ENCODE measurements around the gene ARL5B. TPM values are rescaled to one million over a fixed set of nuclear protein-coding genes. Genes with fewer than 3 reads are reported as not detected.
"Not testable (repeated sequence)": the region's sequence is repeated elsewhere in the genome, so short reads cannot be mapped to it uniquely, and the experiment has no call there.

The ARL5B gene
- total RNA-seq, 4 donors from 2014 or later, result 5.8 to 6.7 (median 6.4) TPM

DNA sequence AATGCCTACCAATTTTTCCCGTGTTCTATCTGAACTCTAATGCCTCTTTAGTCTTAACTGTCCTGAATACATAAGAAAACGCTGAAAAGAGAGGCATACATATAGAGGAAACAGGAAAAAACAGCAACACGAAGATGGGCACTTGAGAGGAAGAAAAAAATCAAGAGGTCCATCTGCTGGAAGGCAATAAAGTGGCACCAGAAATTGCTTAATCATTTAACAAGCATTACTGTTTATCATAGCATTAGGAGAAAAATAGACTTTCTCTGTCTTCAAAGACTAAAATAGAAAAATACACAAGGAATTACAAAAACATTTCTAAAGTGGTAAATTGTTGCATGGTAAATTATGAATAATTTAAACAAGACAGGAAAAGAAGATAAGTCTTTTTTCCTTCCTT is 42.9 kb upstream of the ARL5B start:
- DNase-seq, result no peak
- Histone ChIP-seq H3K9me3 (no peaks in the 10 kb centered on the region), H3K27me3 (no peaks in the 10 kb centered on the region), H3K36me3 (peaks cover 0 to 6% of the 10 kb centered on the region in 2 donors), H3K4me1 (no peaks in the 10 kb centered on the region), H3K27ac (no peak overlapping the region), H3K4me3 (no peak overlapping the region)
- intact Hi-C loops (cut with DNase I; ENCODE audit: low total_unique reads), result no loop called here
- no peak for ATAC-seq
- TF ChIP-seq POLR2A (IDR thresholded peaks at IDR 0.05) (no peak), CTCF (IDR thresholded peaks at IDR 0.05 in 4 of 5, conservative IDR thresholded peaks at IDR 0.05 in 1 of 5) (no peak)
- in situ Hi-C loops (cut with MboI; ENCODE audit: low sequenced_read_pairs in 4 of 4), result no loop called here

DNA sequence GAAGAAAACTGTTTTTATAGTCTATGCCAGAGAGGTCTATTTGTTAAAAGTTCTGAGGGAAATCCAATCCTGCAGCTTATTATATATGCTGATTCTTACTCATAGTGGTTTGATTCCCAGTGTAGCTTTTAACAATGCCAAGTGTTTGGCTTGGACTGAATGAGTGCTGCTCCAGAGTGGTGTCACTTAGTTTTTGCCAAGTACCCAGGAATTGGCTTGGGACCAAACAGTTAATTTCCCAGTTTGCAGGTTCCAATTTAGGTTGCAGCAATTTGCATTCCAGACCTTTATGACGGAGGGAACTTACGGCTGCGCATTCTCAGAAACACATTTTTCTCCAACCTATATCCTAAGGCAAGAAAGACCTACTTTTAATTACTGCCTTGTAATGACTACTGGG is 40.2 kb upstream of the ARL5B start:
- Histone ChIP-seq H3K36me3 (peaks cover 0 to 6% of the 10 kb centered on the region in 2 donors), H3K4me1 (no peaks in the 10 kb centered on the region), H3K27ac (no peak overlapping the region), H3K9me3 (no peaks in the 10 kb centered on the region), H3K27me3 (no peaks in the 10 kb centered on the region), H3K4me3 (no peak overlapping the region)
- no peak for DNase-seq
- intact Hi-C loops (cut with DNase I; ENCODE audit: low total_unique reads), result no loop called here
- ATAC-seq, result no peak
- TF ChIP-seq POLR2A (IDR thresholded peaks at IDR 0.05), result no peak
- in situ Hi-C loops (cut with MboI; ENCODE audit: low sequenced_read_pairs in 4 of 4), result no loop called here

- Histone ChIP-seq H3K27me3 (no peaks in the 10 kb centered on the region), H3K36me3 (peaks cover 0 to 6% of the 10 kb centered on the region in 2 donors), H3K4me3 (no peak overlapping the region), H3K27ac (no peak overlapping the region), H3K4me1 (no peaks in the 10 kb centered on the region), H3K9me3 (no peaks in the 10 kb centered on the region)
- ATAC-seq (no peak), DNase-seq (no peak)
- no peak for TF ChIP-seq CTCF (IDR thresholded peaks at IDR 0.05 in 4 of 5, conservative IDR thresholded peaks at IDR 0.05 in 1 of 5)
- TF ChIP-seq POLR2A (IDR thresholded peaks at IDR 0.05), result no peak
- intact Hi-C loops (cut with DNase I; ENCODE audit: low total_unique reads), result no loop called here
- in situ Hi-C loops (cut with MboI; ENCODE audit: low sequenced_read_pairs in 4 of 4), result no loop called here
These were observed 38.4 kb upstream of the ARL5B start for GRCh38 chr10:18620856-18621255.

GRCh38 chr10:18623671-18624070 is 35.6 kb upstream of the ARL5B start:
- H3K9me3 ChIP-seq; in situ Hi-C loops (cut with MboI; ENCODE audit: low sequenced_read_pairs in 4 of 4); DNase-seq; H3K27ac ChIP-seq; intact Hi-C loops (cut with DNase I; ENCODE audit: low total_unique reads); H3K4me1 ChIP-seq; ATAC-seq; H3K27me3 ChIP-seq; H3K36me3 ChIP-seq; H3K4me3 ChIP-seq: not testable (repeated sequence)

- H3K27ac ChIP-seq, result no peak overlapping the region
- H3K36me3 ChIP-seq, result peaks cover 0 to 4% of the 10 kb centered on the region in 2 donors
- in situ Hi-C loops (cut with MboI; ENCODE audit: low sequenced_read_pairs in 4 of 4) (no loop called here), intact Hi-C loops (cut with DNase I; ENCODE audit: low total_unique reads) (no loop called here)
- DNase-seq (no peak), ATAC-seq (no peak)
- no peak overlapping the region for H3K4me3 ChIP-seq
- no peaks in the 10 kb centered on the region for H3K4me1 ChIP-seq
- H3K27me3 ChIP-seq, result no peaks in the 10 kb centered on the region
- TF ChIP-seq CTCF (IDR thresholded peaks at IDR 0.05 in 4 of 5, conservative IDR thresholded peaks at IDR 0.05 in 1 of 5), result no peak
- no peak for TF ChIP-seq POLR2A (IDR thresholded peaks at IDR 0.05)
- no peaks in the 10 kb centered on the region for H3K9me3 ChIP-seq
These were observed 33.3 kb upstream of the ARL5B start for GRCh38 chr10:18625886-18626285.

- H3K4me1 ChIP-seq; H3K27me3 ChIP-seq; intact Hi-C loops (cut with DNase I; ENCODE audit: low total_unique reads); H3K36me3 ChIP-seq; H3K9me3 ChIP-seq; ATAC-seq; in situ Hi-C loops (cut with MboI; ENCODE audit: low sequenced_read_pairs in 4 of 4): not testable (repeated sequence)
- DNase-seq, result peak; percentile 18 to 28
- Histone ChIP-seq H3K4me3 (peak overlapping the region; percentile 58 to 72 (median 64)), H3K27ac (peak overlapping the region; percentile 62 to 69 (median 68))
These were observed 31.7 kb upstream of the ARL5B start for GRCh38 chr10:18627452-18628018.

DNA sequence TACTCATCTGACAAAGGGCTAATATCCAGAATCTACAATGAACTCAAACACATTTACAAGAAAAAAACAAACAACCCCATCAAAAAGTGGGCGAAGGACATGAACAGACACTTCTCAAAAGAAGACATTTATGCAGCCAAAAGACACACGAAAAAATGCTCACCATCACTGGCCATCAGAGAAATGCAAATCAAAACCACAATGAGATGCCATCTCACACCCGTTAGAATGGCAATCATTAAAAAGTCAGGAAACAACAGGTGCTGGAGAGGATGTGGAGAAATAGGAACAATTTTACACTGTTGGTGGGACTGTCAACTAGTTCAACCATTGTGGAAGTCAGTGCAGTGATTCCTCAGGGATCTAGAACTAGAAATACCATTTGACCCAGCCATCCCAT is 26.7 kb upstream of the ARL5B start:
- ATAC-seq; H3K27ac ChIP-seq; H3K27me3 ChIP-seq; H3K36me3 ChIP-seq; intact Hi-C loops (cut with DNase I; ENCODE audit: low total_unique reads); H3K4me3 ChIP-seq; H3K9me3 ChIP-seq; DNase-seq; in situ Hi-C loops (cut with MboI; ENCODE audit: low sequenced_read_pairs in 4 of 4); H3K4me1 ChIP-seq: not testable (repeated sequence)
